Measurements from ENCODE around the gene PTOV1.

Gene PTOV1

GRCh38 chr19:49877879-49878743 lies 27.2 kb downstream of the PTOV1 start (continued):
- TF ChIP-seq ZNF146 (tag by site-specific recombination; IDR thresholded peaks at IDR 0.05) (no peak), ZBTB48 (tag by site-specific recombination; IDR thresholded peaks at IDR 0.05) (no peak), ZFP69B (tag by site-specific recombination; IDR thresholded peaks at IDR 0.05) (no peak), ZNF621 (tag by site-specific recombination; IDR thresholded peaks at IDR 0.05) (no peak), ZBTB20 (tag by site-specific recombination; IDR thresholded peaks at IDR 0.05) (peak; percentile 65; the same call in 1 of the 2 replicates), ZNF157 (tag by site-specific recombination; IDR thresholded peaks at IDR 0.05) (no peak), ZNF558 (tag by site-specific recombination; IDR thresholded peaks at IDR 0.05) (no peak), SALL2 (tag by site-specific recombination; IDR thresholded peaks at IDR 0.05; ENCODE audit: borderline replicate concordance) (no peak), ZFP37 (tag by site-specific recombination; IDR thresholded peaks at IDR 0.05) (no peak), ZFHX2 (tag by site-specific recombination; conservative IDR thresholded peaks at IDR 0.05) (peak; percentile 32; the same call in 1 of the 2 replicates), ZNF19 (tag by site-specific recombination; IDR thresholded peaks at IDR 0.05; ENCODE audit: low read depth) (no peak), ZNF544 (tag by site-specific recombination; IDR thresholded peaks at IDR 0.05) (no peak), ZNF280D (tag by site-specific recombination; IDR thresholded peaks at IDR 0.05) (no peak), ZNF114 (tag by site-specific recombination; IDR thresholded peaks at IDR 0.05) (no peak), ZNF184 (tag by site-specific recombination; IDR thresholded peaks at IDR 0.05) (no peak), ZNF112 (tag by site-specific recombination; IDR thresholded peaks at IDR 0.05) (no peak), ZNF23 (tag by site-specific recombination; IDR thresholded peaks at IDR 0.05; ENCODE audit: borderline replicate concordance) (no peak), ZNF248 (tag by site-specific recombination; IDR thresholded peaks at IDR 0.05) (no peak), ZNF302 (tag by site-specific recombination; IDR thresholded peaks at IDR 0.05; ENCODE audit: low read depth) (no peak), ZNF274 (IDR thresholded peaks at IDR 0.05; ENCODE audit: low read length) (no peak), ZNF274 (tag by site-specific recombination; IDR thresholded peaks at IDR 0.05; ENCODE audit: borderline replicate concordance) (no peak), ZNF555 (tag by site-specific recombination; conservative IDR thresholded peaks at IDR 0.05) (no peak), BCL11A (tag by site-specific recombination; IDR thresholded peaks at IDR 0.05; ENCODE audit: low read depth) (no peak), TRIM28 (IDR thresholded peaks at IDR 0.05; ENCODE audit: borderline replicate concordance, low read length) (no peak), KLF10 (tag by site-specific recombination; IDR thresholded peaks at IDR 0.05) (peak; percentile 58; the same call in 1 of the 2 replicates)
- TF ChIP-seq, protein P1, sequence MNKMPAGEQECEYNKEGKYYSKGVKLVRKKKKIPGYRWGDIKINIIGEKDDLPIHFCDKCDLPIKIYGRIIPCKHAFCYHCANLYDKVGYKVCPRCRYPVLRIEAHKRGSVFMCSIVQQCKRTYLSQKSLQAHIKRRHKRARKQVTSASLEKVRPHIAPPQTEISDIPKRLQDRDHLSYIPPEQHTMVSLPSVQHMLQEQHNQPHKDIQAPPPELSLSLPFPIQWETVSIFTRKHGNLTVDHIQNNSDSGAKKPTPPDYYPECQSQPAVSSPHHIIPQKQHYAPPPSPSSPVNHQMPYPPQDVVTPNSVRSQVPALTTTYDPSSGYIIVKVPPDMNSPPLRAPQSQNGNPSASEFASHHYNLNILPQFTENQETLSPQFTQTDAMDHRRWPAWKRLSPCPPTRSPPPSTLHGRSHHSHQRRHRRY (tag by site-specific recombination; IDR thresholded peaks at IDR 0.05) = no peak
- TF ChIP-seq, protein P2, sequence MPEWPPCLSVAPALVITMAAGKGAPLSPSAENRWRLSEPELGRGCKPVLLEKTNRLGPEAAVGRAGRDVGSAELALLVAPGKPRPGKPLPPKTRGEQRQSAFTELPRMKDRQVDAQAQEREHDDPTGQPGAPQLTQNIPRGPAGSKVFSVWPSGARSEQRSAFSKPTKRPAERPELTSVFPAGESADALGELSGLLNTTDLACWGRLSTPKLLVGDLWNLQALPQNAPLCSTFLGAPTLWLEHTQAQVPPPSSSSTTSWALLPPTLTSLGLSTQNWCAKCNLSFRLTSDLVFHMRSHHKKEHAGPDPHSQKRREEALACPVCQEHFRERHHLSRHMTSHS (tag by site-specific recombination; IDR thresholded peaks at IDR 0.05) = no peak

Data from HEK293 (cell line).